OCI-LY1 (cell line): ENCODE results near the gene GLDN.

Experiments
- H2AFZ ChIP-seq: fragments of 200-600 bp; sonication (generic), shearing (Covaris generic); 2 replicates; pipeline ENCODE4 v1.6.0; 2014; ENCODE audit warnings: antibody characterized with exemption, mild to moderate bottlenecking, low read length
- H3F3A ChIP-seq: fragments of 200-600 bp; sonication (generic), shearing (Covaris generic); 2 replicates; pipeline ENCODE4 v1.6.0; 2014; ENCODE audit warnings: mild to moderate bottlenecking, antibody characterized with exemption, low read length, moderate library complexity; ENCODE audit not compliant: insufficient read depth
- H3K27ac ChIP-seq: fragments of 200-600 bp; sonication (generic); 2 replicates; pipeline ENCODE4 v1.5.1; 2014; ENCODE audit warnings: low read length, mixed run types, mild to moderate bottlenecking, low read depth; ENCODE audit not compliant: poor library complexity, severe bottlenecking
- H3K27me3 ChIP-seq: fragments of 200-600 bp; sonication (generic); 2 replicates; pipeline ENCODE4 v1.6.0; 2014; ENCODE audit warnings: antibody characterized with exemption, mild to moderate bottlenecking, low read length, moderate library complexity; ENCODE audit not compliant: insufficient read depth
- H3K36me3 ChIP-seq: fragments of 200-600 bp; sonication (generic); 2 replicates; pipeline ENCODE4 v1.6.1; 2014; ENCODE audit warnings: mild to moderate bottlenecking, antibody characterized with exemption, low read length, moderate library complexity, mixed read lengths; ENCODE audit not compliant: insufficient read depth
- H3K4me1 ChIP-seq: fragments of 200-600 bp; sonication (generic); 2 replicates; pipeline ENCODE4 v1.5.1; 2014; ENCODE audit warnings: mild to moderate bottlenecking, low read length, moderate library complexity; ENCODE audit not compliant: insufficient read depth, severe bottlenecking
- H3K4me2 ChIP-seq: fragments of 200-600 bp; sonication (generic), shearing (Covaris generic); 2 replicates; pipeline ENCODE4 v1.6.1; 2014; ENCODE audit warnings: low read length
- H3K4me3 ChIP-seq: fragments of 200-600 bp; sonication (generic); 2 replicates; pipeline ENCODE4 v1.5.1; 2014; ENCODE audit warnings: low read length, low read depth, mild to moderate bottlenecking, mixed read lengths; ENCODE audit not compliant: poor library complexity, severe bottlenecking
- H3K79me2 ChIP-seq: fragments of 200-600 bp; shearing (Covaris generic); 2 replicates; pipeline ENCODE4 v1.6.1; 2016; ENCODE audit warnings: mixed run types, low read length, mixed read lengths; ENCODE audit not compliant: insufficient read depth
- H3K9ac ChIP-seq: fragments of 200-600 bp; sonication (generic), shearing (Covaris generic); 2 replicates; pipeline ENCODE4 v1.6.1; 2014; ENCODE audit warnings: mild to moderate bottlenecking, low read length, mixed read lengths
- H3K9me2 ChIP-seq: fragments of 200-600 bp; sonication (generic), shearing (Covaris generic); 2 replicates; pipeline ENCODE4 v1.6.1; 2014; ENCODE audit warnings: low read depth, mild to moderate bottlenecking, low read length, mixed read lengths
- H3K9me3 ChIP-seq: fragments of 200-600 bp; shearing (Covaris generic); 2 replicates; pipeline ENCODE4 v1.6.1; 2014; ENCODE audit warnings: low read length, mixed read lengths
- H4K20me1 ChIP-seq: fragments of 200-600 bp; sonication (generic), shearing (Covaris generic); 2 replicates; pipeline ENCODE4 v1.6.0; 2016; ENCODE audit warnings: mild to moderate bottlenecking, low read length; ENCODE audit not compliant: insufficient read depth
- EZH2 ChIP-seq: fragments of 200-600 bp; sonication (generic), shearing (Covaris generic); IDR thresholded peaks from 2 replicates; pipeline ENCODE4 v1.8.0; 2017; ENCODE audit warnings: borderline replicate concordance, mixed run types, mild to moderate bottlenecking, antibody characterized with exemption, low read length, moderate library complexity, mixed read lengths
- TF ChIP-seq, protein P1 (sequence below): fragments of 200-600 bp; sonication (generic), shearing (Covaris generic); IDR thresholded peaks from 2 replicates; pipeline ENCODE4 v1.5.1; 2017; ENCODE audit warnings: mild to moderate bottlenecking, antibody characterized with exemption, low read length, moderate library complexity, mixed read lengths

Gene GLDN

GRCh38 chr15:51346136-51346535, 4.7 kb downstream of the GLDN start:
- no peak overlapping the region for H3K4me3 ChIP-seq
- no peaks in the 10 kb centered on the region for H4K20me1 ChIP-seq
- H3K4me1 ChIP-seq = no peaks in the 10 kb centered on the region
- no peak overlapping the region for H2AFZ ChIP-seq
- H3K4me2 ChIP-seq = no peak overlapping the region
- no peaks in the 10 kb centered on the region for H3F3A ChIP-seq
- no peaks in the 10 kb centered on the region for H3K27me3 ChIP-seq
- H3K27ac ChIP-seq = no peak overlapping the region
- H3K79me2 ChIP-seq = no peaks in the 10 kb centered on the region
- no peaks in the 10 kb centered on the region for H3K36me3 ChIP-seq
- H3K9ac ChIP-seq = no peak overlapping the region
- H3K9me3 ChIP-seq = no peaks in the 10 kb centered on the region
- TF ChIP-seq, protein P1, sequence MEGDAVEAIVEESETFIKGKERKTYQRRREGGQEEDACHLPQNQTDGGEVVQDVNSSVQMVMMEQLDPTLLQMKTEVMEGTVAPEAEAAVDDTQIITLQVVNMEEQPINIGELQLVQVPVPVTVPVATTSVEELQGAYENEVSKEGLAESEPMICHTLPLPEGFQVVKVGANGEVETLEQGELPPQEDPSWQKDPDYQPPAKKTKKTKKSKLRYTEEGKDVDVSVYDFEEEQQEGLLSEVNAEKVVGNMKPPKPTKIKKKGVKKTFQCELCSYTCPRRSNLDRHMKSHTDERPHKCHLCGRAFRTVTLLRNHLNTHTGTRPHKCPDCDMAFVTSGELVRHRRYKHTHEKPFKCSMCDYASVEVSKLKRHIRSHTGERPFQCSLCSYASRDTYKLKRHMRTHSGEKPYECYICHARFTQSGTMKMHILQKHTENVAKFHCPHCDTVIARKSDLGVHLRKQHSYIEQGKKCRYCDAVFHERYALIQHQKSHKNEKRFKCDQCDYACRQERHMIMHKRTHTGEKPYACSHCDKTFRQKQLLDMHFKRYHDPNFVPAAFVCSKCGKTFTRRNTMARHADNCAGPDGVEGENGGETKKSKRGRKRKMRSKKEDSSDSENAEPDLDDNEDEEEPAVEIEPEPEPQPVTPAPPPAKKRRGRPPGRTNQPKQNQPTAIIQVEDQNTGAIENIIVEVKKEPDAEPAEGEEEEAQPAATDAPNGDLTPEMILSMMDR = no peak
- TF ChIP-seq EZH2 = no peak
- H3K9me2 ChIP-seq = no peaks in the 10 kb centered on the region

DNA sequence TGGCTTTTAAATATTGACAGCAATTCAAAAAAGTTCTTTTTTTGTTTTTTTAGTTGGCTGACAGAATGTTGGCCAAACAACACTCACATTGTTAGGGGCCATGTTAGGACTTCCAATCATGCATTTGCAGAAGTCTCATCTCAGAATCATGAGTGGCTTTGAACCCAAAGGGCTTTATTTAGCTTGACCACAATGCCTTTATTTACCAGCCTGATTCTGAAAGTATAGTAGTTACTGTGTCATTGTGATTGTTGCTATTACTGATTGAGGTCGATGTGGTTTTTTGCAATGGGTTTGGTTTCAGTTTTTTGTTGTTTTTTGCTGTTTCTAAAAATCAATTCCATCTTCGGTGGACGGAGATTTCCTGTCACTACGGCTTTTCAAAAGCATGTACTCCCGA, 7.2 kb downstream of the GLDN start:
- H3K4me2 ChIP-seq = no peak overlapping the region

GRCh38 chr15:51349156-51349844, 7.8 kb downstream of the GLDN start:
- H3K4me2 ChIP-seq = no peak overlapping the region
- no peak overlapping the region for H3K9ac ChIP-seq
- no peaks in the 10 kb centered on the region for H4K20me1 ChIP-seq
- TF ChIP-seq EZH2 = no peak
- TF ChIP-seq, protein P1 = no peak
- H3K4me3 ChIP-seq = no peak overlapping the region
- H3K27me3 ChIP-seq = no peaks in the 10 kb centered on the region
- no peaks in the 10 kb centered on the region for H3F3A ChIP-seq
- H2AFZ ChIP-seq = no peak overlapping the region
- no peaks in the 10 kb centered on the region for H3K4me1 ChIP-seq
- H3K9me3 ChIP-seq = no peaks in the 10 kb centered on the region
- H3K36me3 ChIP-seq = no peaks in the 10 kb centered on the region
- H3K9me2 ChIP-seq = no peaks in the 10 kb centered on the region
- no peaks in the 10 kb centered on the region for H3K79me2 ChIP-seq
- no peak overlapping the region for H3K27ac ChIP-seq

More for the DNA sequence above, 7.2 kb downstream of the GLDN start:
- no peak overlapping the region for H3K27ac ChIP-seq
- no peaks in the 10 kb centered on the region for H3K4me1 ChIP-seq
- no peaks in the 10 kb centered on the region for H3K9me2 ChIP-seq
- no peaks in the 10 kb centered on the region for H3F3A ChIP-seq
- H3K27me3 ChIP-seq = no peaks in the 10 kb centered on the region
- no peak for TF ChIP-seq EZH2
- TF ChIP-seq, protein P1 = no peak
- no peaks in the 10 kb centered on the region for H3K9me3 ChIP-seq
- no peaks in the 10 kb centered on the region for H3K79me2 ChIP-seq
- no peaks in the 10 kb centered on the region for H4K20me1 ChIP-seq
- no peak overlapping the region for H3K9ac ChIP-seq
- H3K4me3 ChIP-seq = no peak overlapping the region
- H3K36me3 ChIP-seq = no peaks in the 10 kb centered on the region
- no peak overlapping the region for H2AFZ ChIP-seq
